ENCODE results near the gene TTYH2.

DNA sequence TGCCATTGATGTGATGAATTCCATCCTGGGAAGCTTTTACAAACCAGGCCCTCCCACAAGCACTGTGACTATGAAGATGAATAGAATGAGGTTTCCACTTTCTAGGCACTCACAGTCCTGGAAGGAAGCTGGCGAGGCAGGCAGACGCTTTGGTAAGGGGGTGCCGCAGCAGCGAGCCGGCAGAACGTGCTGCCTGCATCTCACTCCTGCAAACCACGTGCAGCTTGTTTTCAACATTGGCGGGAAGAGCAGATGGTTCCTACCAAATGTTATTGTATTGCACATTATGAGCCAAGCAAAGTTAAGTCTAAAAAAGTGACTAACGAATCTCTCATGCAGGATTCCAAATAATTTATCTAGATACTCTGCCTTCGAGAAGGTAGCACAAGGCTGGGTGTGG, 57.0 kb downstream of the TTYH2 start:
- TF ChIP-seq, protein P1, sequence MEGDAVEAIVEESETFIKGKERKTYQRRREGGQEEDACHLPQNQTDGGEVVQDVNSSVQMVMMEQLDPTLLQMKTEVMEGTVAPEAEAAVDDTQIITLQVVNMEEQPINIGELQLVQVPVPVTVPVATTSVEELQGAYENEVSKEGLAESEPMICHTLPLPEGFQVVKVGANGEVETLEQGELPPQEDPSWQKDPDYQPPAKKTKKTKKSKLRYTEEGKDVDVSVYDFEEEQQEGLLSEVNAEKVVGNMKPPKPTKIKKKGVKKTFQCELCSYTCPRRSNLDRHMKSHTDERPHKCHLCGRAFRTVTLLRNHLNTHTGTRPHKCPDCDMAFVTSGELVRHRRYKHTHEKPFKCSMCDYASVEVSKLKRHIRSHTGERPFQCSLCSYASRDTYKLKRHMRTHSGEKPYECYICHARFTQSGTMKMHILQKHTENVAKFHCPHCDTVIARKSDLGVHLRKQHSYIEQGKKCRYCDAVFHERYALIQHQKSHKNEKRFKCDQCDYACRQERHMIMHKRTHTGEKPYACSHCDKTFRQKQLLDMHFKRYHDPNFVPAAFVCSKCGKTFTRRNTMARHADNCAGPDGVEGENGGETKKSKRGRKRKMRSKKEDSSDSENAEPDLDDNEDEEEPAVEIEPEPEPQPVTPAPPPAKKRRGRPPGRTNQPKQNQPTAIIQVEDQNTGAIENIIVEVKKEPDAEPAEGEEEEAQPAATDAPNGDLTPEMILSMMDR (IDR thresholded peaks at IDR 0.05), result no peak
- no peak for TF ChIP-seq EZH2 (IDR thresholded peaks at IDR 0.05; ENCODE audit: borderline replicate concordance, insufficient read depth, low read depth, low read length, poor library complexity, severe bottlenecking)
